ENCODE measurements around the gene ENC1.

The ENC1 gene

DNA sequence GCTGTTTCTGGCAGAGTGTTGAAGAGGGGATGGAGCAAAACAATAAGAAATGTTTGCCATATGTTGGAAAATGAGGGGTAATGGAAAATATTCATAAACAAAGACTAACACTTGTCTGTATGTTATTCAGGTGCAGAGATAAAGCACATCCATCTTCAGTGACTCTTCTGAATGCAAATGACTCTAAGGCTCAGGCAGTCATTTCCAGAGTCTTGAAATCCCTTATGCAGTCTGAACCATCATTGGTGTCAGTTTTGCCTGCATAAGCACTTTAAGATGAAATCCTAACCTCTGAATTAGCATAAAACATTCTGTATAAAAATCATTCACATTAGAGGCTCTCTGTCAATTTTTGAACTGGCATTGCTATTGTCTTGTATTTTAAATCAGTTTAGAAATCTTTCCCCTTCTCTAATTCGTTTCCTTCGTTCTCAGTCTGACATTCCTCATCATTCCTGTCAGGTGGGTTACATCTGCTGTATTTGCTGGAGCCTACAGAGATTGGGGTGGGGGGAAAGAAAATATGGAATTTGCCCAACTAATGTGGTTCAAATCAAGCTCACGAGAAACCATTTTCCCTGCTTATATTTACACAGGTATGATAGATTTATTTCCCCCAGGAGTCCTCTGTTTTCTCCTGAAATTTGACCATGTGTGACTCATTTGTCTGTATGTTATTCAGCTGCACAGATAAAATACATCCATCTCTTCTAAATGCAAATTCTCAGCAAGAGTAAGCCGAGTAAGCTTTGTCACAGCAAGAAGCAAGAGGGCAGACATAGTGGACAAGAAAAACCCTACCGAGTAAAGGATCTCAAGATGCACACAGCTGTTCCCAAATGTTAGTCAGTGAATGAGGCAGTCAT lies 31.6 kb downstream of the ENC1 start:
- no peak for DNase-seq (ENCODE audit: low spot score)

DNA sequence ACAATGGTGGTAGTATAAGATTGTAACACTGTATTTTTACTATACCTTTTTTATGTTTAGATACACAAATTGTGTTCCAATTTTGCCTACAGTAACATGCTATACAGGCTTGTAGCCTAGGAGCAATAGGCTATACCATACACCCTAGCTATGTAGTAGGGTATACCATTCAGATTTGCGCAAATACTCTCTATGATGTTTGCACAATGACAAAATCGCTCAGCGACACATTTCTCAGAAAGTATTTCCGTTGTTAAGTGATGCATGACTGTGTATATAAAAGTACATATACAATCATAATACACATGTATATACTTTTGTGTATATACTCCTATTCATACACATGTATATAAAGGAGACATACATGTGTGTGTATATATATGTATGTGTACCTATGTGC lies 34.8 kb downstream of the ENC1 start:
- no peak for DNase-seq (ENCODE audit: low spot score)

DNA sequence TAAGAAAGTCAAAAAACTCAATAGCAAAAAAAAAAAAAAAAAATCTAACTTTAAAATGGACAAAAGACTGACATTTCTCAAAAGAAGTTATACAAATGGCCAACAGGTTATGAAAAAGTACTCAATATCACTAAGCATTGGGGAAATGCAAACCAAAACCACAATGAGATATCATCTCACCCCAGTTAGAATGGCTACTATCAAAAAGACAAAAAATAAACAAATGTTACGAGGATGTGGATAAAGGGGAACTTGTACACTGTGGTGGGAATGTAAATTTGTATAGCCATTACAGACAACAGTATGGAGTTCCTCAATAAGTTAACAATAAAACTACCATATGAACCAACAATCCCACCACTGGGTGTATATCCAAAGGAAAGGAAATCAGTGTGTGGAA lies 37.2 kb downstream of the ENC1 start:
- DNase-seq (ENCODE audit: low spot score), result no peak

DNA sequence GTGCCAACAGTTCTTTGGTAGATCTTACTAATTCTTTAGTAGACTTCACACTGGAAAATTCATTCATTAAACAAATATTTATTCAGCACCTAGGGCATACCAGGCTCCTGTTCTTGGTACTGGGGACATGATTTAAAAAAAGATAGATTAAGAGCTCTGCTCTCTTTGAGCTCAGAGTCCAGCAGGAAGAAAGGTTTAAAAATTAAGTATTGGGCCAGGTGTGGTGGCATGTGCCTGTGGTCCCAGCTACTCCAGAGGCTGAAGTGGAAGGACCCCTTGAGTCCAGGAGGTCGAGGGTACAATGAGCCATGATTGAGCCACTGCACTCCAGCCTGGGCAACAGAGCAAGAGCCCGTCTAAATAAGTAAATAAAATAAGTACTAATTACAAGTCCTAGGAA lies 41.4 kb downstream of the ENC1 start:
- DNase-seq (ENCODE audit: low spot score), result no peak

DNA sequence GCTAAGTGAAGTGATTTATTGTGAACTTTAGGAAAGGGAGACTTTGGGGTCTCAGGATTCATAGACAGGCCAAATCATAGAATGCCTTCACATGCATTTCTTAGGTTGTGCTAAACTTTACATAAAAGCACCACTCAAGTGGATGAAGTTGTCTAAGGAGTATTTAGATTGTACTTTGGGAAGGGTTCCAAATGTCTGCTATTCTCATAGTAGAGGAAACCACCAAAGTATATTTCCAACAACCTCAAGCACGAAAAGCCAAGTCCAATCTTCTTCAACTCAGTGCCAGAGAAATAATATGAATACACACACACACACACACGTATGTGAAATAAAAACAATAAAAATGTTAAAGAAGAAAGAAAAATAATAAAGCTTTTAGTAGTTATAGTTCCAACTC lies 41.8 kb downstream of the ENC1 start:
- DNase-seq (ENCODE audit: low spot score), result no peak

DNA sequence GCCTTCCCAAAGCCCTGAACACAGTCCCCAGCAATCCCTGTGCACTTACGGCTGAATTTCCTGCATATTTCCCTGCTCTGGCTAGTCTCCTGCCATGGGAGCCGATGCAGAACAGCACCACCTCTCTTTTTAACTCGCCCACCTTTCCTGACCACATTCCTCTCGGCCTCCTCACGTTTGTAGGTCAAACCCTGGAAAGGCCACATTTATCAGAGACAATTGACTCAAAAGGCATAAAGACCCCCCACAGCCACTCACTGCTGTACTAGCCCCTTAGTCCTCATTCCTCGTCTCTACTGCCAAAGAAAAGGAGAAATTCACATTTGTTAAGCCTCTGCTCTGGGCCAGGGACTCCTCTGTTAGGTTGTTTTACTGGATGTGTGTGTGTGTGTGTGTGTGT lies 43.6 kb downstream of the ENC1 start:
- DNase-seq (ENCODE audit: low spot score), result no peak

DNA sequence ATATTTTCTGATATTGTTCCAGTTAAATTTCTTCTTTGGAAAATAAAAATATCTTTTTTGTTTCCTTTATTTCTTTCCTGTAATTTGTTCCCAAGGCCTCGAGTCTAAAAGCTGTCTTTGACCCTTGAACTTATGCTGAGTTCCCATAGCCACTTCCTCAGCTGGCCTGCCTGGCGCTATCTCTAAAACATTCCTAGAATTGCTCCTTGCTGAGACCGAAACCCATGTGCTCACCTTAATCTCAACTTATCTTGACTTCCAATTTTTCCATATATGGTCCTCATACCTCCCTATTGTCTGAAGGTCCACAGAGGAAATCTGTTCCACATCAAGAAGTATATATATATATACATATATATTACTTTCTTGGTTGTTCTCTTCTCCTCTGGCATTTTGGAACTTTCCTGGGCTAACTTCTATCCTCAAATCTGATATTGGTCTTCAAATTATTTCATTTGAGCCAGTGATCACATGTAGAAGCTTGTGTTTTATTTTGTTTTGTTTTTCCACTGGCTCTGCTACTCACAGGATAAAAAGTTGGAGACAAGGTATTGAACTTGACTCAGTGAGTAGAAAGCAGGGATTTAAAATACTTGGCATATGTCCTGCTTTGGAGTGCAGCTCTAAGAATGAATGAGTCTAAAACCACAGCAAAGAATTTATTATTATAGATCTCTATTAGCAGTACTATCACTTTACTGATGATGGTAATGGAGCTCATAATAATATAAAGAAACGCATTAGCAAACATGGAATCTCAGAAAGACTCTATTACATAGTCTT lies 45.2 kb downstream of the ENC1 start:
- DNase-seq (ENCODE audit: low spot score), result no peak

DNA sequence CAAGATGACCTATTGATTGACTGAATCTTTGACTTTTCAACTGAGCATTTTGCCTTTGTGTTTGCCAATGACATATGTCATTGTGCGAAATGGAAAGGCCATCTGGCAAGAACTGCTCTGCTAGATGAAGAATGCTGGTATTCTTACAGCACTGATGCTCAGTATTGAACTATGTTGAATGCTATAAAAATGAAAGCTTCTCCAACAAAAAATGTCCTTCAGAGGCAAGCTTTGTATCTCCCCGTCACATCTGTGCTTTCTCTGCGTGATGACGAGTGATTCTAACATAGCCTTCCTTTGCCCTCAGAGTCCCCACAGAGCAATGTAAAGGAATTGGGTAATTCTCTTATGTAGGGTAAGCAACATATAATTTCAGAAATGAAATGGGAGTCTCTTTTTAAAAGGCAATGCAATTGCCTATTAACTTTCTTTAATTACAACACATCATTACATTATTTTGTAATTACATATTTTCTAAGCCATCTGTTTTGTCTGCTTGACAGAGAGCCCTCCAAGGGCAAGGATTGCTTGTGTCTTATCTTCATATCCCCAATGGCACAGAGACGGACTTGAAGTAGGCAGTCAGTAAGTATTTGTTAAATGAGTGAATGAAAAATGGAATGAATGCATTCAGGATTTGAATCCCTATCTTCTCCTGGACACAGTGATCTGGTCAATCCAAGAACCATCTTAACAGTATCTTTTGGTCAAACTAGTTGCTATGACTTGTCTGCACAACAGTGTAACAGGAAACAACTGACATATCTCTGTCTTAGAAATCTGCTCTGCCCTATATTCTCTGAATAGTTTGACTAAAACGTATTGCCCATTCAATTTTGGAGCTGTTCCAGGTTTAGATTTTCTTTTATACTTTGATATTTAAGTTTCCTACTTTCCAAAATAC lies 46.1 kb downstream of the ENC1 start:
- DNase-seq (ENCODE audit: low spot score), result no peak

DNA sequence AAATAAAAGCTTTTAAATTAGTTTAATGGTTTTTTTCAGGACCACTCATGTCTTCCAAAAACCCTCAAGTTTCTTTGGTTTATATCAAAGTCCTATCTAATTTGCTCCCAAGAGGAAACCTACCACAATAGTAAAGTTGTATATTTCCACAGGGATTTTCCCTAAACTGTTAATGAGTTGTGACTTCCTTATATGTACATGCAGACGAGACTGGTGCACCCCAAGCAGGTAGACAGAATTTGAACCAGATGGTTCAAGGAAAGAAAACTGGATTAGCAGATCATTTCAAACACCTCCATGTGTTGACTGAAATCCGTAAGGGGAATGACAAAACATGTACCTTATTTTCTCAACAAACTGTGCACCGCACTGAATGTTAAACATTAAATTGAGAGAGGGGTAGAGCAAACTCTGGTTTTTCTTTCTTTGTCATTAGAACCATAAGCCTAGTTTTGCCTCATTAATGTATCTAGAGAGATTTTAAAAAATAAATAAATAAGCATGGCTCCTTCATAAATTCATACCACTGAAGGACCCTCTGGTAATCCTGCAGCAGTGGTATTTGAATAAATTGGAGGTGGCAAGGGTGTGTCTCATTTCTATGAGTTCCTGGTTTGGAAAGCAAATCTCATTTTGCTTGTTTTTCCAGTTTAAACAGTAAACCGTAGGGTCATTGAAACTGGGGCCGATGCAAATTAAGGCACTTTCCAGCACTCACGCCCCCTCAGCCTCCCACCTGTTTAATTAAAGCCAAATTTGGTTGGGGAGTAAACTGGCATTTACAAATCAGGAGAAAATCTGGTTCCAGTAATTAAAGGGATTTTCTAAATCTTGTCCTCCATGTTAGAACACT lies 51.1 kb downstream of the ENC1 start:
- DNase-seq (ENCODE audit: low spot score), result no peak

DNA sequence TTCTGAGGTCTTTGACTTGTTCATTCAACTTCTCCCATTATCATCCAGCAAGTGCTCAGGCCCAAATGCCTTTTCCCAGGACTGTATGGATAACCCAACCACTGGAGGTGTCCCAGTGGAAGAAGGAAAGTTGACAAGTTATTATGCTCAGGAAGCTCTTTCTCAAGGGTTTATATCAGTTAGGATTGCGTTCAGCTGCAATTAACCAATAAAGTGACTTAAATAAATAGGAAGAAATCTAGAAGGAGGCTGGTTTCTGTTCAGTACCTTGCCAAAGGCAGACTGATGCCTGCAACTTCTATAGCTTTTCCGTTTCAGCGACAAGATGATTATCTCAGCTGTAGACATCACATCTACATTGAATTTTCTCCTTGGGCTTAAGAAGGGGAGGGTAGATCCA lies 52.1 kb downstream of the ENC1 start:
- DNase-seq (ENCODE audit: low spot score), result no peak

DNA sequence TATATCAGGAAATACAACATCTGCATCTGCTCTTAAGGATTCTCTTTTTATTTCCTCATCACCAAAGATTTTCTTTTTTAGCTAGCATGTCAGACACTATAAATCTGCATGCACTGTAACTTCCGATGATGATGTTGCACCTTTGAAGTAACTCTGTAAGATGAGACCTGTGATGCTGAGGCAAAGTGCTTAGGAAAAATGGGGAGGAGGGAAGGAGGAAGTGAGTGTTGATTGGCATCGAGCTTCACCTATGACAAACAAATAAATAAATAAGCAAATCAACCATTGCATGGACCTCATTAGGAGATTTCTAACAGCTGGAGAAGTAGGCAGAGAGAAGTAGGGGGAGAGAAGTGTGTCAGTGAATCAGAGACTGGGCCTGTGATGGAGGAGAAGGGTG lies 52.6 kb downstream of the ENC1 start:
- no peak for DNase-seq (ENCODE audit: low spot score)

DNA sequence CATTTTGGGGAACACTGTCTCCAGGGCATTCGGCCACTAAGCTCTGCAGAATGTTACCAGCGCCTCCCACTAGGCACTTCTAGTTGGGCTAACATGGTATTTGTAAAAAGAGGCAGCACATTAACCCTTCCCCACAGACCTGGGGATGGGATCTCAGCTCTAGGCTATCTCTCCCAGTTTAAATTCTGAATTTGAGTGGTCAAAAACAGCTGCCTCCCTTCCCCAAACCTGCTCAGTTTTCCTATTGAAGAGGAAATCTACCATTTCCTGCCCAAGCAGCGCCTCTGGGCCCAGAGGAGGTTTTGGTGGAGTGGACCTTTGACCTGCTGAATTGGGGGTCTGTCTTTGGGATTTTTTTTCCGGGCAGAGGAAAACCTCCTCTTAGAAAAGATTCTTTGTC lies 53.2 kb downstream of the ENC1 start:
- no peak for DNase-seq (ENCODE audit: low spot score)

DNA sequence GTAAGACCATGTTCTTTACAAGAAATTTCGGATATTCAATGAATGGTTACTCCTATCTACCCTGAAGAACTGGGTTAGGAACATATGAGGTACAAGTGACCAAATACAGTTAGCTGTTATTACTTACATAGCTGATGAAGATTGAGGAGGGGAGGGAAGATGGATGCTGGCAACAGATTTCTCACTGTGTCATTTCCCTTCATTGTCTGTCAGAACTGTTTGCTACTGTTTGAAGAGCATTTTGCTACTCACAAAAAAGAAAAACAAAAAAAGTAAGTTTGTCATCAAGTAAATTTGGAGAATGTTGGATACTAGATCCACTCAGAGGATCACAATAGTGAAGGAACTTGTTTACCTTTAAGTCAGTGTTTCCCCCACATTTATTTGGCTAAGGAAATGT lies 53.7 kb downstream of the ENC1 start:
- no peak for DNase-seq (ENCODE audit: low spot score)

DNA sequence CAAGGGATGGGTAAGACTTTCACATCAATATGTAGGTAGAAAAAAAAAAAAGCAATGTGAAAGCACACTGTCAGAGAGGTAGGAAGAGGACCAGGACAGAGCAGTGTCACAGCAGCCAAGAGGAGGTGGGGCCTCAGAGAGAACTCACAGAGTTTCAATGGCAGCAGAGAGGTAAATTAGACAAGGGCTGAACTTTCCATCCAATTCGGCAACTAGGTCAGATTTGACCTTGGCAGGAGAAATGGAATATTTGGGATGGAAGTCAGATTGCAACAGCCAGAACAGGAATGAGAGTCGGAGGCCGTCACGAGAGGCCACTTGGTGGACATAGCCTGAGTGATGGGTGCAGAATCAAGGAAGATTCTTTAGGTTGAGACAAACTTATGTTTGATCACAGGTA lies 57.7 kb downstream of the ENC1 start:
- no peak for DNase-seq (ENCODE audit: low spot score)

DNA sequence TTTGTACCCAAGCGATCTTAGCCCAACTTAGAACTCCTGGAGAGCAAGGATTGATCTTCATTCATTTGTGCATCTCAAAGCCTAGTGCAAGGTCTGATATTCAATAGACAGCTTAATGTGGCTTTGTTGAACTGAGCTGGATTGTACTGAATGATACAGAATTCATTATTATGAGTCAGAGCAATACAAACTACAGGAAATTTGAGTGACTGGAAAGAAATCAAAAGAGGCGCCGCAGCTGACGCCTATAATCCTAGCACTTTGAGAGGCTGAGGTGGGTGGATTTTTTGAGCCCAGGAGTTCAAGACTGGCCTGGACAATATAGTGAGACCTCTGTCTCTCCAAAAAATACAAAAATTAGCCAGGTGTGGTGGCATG lies 58.6 kb downstream of the ENC1 start:
- DNase-seq (ENCODE audit: low spot score), result no peak

DNA sequence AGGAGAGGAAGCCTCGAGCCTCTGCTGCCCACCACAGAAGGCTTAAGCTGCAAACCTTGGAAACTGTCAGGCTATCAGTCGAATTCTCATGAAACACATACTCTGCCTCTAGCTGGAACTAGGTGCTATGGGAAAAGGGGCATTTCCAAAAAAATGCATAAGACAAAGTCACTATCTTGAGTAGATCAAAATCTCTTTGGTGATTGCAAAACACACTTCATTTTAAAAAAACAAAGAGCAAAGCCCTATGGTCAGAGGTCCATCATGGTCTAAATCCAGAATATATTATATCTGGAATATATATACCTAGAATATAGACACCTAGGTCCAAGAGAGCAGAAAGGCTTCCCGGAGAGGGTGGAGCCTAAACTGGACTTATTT lies 59.8 kb downstream of the ENC1 start:
- no peak for DNase-seq (ENCODE audit: low spot score)

DNA sequence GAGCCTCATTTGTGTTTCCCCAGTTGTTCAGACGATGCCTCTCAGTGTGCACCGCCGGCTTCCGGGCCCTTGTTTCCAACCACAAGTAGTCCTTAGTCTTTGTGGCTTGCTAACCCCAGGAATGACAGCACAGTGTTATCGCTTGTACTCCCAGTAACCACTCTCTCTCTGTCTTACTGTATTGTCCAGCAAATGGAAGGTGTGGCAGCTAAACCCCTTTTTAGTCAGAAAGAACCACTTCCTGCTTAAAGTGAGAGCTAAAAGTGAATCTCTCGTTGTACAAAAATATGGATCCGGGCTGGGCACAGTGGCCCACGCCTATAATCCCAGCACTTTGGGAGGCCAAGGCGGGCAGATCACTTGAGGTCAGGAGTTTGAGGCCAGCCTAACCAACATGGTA lies 61.3 kb downstream of the ENC1 start:
- DNase-seq (ENCODE audit: low spot score), result no peak

DNA sequence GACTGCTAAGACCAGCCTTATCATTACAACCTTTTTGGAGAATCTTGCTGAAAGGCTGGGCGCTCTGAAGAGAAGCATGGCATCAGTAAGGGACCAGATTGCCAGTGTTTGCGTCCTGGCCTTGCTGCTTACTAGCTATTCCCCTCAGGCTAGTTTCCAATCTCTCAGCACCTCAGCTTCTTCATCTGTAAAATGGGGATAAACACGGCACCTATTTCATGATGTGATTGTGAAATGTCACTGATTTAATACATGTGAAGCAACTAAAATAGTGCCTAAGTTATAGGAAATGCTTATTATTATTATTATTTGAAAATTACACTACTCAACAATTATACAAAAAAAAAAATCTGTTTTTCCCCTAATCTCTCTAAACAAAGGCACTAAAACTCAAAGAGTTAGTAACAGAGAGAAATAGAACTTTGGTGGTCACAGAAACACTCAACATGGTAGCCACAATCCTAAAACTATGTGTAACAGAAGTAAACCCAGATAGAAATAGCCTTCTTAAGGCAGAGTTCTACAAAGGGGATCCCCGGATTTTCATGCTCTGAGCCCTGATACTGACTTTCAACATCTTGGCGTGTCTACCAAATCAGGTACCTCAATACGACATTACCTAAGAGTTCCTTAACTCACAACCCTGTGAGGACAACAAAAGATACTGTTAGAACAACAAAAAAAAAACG lies 62.0 kb downstream of the ENC1 start:
- no peak for DNase-seq (ENCODE audit: low spot score)

Measured in RKO (cell line).